ENCODE measurements around the gene ZSCAN21.

Gene ZSCAN21

DNA sequence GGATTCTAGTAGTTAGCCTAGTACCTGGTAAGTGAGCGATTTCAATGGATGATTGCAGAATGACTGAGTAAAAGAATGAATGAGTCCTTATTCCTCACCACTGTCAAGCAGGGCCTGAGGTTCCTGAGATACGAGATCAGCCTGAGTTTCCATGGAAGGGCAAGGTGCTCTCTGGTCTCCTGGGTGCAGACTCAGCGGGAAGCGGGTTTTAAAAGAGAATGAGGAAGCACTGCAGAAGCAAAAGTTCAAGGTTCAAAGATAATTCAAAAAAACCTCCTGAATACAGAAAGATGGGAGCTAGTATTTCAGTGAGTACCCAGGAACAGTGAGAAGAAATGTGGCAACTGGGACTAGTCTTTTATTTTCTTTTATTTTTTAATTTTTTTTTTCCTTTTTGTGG lies 27.6 kb downstream of the ZSCAN21 start:
- DNase-seq (ENCODE audit: low spot score) = no peak

DNA sequence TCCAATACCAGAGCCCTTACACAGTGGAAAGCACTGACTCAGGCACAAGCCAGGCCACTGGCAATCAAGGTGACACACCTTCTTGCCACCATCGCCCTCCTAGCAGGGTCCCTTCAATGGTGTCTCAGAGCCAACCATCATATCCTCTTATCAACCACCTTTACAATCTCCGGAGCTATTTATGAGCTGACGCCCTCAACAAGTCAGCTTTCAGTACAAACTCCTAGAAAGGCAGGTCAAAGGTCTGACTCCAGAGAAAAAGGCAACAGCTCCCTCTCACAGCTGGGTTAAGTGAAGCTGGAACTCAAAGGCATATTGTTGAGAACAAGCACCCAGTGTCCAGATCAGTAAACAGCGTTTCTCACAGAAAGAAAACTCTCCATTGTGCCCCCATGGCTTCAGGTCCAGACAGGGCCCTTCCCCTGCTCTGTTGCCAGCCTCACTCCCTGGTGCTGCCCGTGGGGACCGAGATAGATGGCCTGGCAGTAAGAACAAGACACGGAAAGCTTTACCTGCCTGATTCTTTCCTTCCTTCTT lies 29.5 kb downstream of the ZSCAN21 start:
- DNase-seq (ENCODE audit: low spot score) = no peak

DNA sequence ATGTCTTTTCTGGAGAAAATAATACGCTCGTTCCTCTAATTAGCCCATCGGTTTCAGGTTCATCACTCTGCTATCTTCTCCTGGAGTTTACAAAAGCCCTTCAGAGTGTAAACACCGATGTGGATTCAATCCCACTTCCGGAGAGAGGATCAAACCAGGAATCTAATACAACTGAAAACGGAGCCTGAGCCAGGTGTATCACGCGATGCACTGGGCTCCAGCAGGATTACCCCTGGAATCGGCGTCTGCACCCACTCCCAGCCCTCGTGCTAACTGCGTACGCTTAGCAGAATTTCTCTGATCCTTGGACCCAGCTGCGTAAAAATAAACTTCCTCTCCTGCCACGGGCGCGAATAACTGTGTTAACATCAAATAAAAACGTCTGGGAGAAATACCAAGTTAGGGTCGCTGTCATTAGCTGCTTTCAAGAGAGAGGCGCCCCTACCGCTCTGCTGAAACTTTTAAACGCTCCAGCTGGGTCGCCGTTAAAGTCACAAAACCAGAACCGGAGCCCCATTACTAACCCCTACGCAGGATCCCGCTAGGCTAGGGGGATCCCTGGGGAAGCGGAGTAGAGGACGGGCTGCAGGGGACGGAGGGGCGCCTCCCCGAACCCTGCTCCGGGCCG lies 31.4 kb downstream of the ZSCAN21 start:
- DNase-seq (ENCODE audit: low spot score) = no peak

DNA sequence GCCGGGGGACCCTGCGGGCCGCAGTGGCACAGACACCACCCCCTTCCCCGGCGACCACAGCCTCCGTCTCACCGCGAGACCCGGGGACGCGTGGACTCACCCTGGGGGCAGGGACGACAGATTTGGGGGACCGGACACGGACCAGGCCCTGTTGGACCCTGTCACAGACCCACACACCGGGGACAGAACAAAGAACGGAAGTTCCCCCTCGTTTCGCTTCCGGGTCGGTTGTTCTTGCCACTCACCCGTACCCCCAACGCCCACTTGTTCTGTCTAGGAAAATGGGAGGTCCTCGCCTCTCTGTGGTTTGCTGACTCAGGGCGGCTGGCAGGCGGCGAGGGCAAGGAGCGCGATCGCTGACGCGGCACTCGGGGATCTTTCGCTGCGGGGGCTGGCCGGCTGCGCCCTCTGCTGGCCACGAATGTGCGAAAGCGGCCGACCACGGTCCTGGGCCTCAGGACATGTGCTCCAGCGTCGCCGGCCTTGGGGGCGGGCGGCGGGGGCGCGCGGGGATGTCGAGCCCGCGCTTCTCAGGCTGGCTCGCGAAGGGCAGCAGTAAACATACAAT lies 32.0 kb downstream of the ZSCAN21 start, which contains the start of gene ZNF3:
TSS of gene ZNF3 (minus strand) at position 189 of the 568 bp plus-strand sequence. CDS start 4,366 bp downstream, outside the sequence.
- peak; percentile 98 for DNase-seq (ENCODE audit: low spot score)

DNA sequence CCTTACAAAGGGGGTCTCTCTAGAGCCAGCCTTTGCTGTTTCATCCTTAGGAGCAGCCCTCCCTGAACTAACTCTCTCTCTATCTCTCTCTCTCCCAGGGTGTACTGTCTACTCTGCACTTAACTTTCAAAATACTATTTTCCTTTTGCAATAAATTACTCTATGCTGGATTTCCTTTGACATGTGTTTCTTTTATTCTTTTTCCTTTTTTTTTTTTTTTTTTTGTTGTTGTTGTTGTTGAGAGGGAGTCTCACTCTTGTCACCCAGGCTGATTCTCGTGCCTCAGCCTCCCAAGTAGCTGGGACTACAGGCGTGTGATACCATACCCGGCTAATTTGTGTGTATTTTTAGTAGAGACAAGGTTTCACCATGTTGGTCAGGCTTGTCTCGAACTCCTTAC lies 33.4 kb downstream of the ZSCAN21 start:
- no peak for DNase-seq (ENCODE audit: low spot score)

DNA sequence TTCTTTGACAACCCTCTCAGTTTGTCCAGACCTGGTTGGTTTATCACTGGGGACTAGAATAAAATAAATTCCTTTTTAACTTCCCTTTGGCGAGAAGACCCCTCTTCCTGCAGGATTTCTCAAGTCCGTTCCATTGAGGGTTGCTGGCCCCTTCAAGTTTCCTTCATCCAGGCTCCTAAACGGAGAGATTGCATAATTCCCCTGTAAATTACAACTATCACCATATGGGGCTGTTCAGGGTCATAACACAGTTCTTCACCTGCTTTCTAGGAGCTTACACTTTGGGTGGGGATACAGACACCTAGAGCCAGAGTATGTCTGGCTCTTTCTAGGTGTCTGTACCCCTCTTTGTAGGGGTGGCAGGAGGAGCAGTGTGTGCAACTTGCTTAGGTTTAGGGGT lies 35.9 kb downstream of the ZSCAN21 start:
- no peak for DNase-seq (ENCODE audit: low spot score)

DNA sequence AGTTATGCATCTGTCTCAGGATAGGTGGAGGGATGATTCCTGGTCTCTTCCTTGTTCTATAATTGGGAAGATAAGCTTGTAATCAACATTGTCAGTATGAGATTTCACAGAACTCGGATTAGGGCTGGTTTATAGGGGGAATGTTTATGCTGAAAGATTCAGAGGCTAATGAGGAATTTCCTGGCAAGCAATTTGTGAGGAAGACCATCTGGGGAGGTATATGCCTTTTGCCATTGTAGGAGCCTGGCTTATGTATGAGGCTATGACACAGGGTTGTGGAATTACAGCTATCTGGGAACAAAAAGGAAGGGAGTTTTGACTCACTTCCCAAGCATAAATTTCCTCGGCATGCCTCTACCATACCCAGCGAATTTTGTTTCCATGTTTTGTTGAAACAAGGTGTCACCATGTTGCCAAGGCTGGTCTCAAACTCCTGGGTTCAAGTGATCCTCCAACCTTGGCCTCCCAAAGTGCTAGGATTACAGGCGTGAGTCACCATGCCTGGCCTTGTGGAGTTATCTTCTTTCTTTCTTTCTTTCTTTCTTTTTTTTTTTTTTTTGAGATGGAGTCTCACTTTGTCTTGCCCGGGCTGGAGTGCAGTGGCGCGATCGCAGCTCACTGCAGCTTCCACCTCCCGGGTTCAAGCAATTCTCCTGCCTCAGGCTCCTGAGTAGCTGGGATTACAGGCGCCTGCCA lies 37.6 kb downstream of the ZSCAN21 start:
- no peak for DNase-seq (ENCODE audit: low spot score)

DNA sequence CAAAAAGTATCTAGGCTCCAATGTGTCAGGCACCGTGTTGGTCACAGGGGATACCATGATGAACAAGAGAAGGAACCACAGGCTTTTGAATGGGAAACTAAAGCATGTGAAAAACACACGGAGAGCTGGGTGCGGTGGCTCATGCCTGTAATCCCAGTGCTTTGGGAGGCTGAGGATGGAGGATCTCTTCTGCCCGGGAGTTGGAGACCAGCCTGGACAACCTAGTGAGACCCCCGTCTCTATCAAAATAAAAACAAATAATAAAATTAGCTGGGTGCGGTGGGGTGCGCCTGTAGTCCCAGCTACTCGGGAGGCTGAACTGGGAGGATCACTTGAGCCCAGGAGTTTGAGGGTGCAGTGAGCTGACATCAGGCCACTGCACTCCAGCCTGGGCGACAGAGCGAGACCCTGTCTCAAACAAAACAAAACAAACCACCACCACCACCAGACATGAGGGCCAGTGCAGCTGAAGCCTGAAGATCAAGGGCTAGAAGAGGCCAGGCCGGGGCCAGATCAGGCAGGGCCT lies 38.6 kb downstream of the ZSCAN21 start:
- DNase-seq (ENCODE audit: low spot score) = no peak

DNA sequence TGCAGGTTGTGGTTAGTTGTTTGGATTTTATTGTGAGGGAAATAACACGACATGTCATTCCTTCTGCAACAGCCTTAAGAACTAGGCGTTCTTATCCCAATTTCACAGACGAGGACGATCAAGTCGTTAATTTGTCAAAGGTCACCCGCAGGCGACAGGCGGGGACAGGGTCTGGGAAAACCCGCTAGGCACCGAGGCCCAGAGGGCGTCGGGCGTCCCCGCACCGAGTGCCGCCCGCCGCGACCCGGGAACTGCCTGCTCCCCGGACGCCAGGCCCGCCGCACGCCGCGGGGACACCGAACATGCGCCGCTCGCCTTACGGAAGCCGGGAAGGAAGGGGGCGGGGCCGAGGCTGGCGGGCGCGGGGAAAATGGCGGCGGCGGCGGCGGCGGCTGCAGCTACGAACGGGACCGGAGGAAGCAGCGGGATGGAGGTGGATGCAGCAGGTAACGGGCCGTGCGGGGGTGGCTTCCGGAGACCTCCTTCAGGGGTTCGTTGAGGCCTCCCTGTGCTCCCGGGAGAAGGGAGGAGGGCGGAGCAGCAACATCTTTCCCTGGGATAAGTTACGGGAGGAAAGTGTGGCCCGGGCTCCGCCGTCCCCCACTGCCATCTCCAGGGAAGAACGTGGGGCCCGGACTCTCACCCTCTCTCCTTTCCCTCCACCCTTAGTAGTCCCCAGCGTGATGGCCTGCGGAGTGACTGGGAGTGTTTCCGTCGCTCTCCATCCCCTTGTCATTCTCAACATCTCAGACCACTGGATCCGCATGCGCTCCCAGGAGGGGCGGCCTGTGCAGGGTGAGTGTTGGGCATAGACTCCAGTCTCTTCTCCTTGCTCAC lies 39.3 kb downstream of the ZSCAN21 start, which contains the start of gene COPS6:
TSS of gene COPS6 (plus strand) at position 349 of the 837 bp plus-strand sequence. CDS start at position 371, 22 bp downstream.
- DNase-seq (ENCODE audit: low spot score) = peak; percentile 91

DNA sequence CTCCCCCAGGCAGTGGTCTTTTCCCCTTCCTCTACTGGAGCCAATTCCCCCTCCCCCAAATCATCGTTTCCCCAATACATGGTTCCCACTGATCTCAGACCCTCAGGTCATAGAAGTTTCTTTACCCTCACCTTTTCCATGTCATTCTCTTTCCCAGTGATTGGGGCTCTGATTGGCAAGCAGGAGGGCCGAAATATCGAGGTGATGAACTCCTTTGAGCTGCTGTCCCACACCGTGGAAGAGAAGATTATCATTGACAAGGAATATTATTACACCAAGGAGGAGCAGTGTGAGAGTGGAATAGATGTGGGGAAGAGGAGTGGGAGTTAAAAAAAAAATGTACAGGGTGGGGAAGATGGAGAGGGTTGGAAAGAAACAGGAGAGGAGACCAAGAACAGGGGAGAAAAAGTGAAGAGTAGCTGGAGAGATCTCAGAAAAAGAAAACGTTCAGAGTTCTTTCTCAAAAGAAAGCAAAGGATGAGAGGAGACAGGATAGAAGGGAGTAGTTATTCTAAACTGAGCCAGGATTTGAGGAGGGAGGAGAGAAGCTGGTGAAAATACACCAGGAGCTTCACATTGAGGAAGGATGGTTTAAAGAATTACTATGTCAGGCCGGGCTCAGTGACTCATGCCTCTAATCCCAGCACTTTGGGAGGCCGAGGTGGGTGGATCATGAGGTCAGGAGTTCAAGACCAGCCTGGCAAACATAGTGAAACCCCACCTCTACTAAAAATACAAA lies 40.1 kb downstream of the ZSCAN21 start:
- DNase-seq (ENCODE audit: low spot score) = no peak

DNA sequence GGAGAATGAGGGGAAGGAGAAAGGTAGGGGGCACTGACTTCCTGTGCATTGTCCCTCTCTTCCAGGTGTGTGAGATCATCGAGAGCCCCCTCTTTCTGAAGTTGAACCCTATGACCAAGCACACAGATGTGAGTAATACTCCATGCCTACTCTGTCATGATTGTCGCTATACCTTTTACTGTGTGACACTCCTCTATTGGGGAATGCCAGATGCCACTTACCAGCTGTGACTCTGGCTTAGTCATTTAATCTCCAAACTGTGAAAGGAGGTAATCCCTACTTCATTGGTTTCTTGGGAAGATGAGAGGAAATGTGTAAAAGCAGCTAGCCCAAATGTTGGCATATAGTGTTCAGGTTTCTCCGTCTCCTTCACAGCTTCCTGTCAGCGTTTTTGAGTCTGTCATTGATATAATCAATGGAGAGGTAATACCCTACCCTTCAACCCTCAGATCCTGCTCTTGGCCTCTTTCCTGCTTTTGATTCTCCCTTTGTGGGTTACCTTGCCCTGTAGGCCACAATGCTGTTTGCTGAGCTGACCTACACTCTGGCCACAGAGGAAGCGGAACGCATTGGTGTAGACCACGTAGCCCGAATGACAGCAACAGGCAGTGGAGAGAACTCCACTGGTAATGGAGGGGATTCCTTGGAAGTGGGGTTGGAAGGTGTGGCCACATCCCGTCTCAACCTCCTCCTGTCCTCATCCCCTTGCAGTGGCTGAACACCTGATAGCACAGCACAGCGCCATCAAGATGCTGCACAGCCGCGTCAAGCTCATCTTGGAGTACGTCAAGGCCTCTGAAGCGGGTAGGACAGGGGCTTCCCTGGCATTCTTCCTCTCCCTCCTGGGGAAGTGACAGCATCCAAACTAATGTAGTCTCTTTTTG lies 41.2 kb downstream of the ZSCAN21 start:
- DNase-seq (ENCODE audit: low spot score) = no peak

DNA sequence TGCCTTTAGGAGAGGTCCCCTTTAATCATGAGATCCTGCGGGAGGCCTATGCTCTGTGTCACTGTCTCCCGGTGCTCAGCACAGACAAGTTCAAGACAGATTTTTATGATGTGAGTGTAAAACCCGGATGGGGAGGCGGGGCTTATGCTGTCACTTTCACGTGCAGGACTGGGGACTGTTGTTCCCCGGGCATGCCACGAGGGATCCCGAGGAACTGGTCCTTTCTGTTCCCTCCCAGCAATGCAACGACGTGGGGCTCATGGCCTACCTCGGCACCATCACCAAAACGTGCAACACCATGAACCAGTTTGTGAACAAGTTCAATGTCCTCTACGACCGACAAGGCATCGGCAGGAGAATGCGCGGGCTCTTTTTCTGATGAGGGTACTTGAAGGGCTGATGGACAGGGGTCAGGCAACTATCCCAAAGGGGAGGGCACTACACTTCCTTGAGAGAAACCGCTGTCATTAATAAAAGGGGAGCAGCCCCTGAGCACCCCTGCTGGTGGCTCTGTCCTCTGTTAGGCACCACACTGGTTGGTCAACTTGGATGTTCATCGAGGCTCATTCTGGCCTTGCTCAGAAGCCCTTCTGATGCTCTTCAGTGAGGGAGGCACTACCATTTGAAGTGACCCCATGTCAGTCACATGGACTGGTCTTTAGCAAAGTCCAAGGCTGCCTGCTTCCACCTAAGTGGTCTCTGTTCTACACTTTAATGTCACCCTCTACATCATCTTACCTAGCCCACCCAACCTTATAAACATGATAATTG lies 42.0 kb downstream of the ZSCAN21 start:
- DNase-seq (ENCODE audit: low spot score) = no peak

DNA sequence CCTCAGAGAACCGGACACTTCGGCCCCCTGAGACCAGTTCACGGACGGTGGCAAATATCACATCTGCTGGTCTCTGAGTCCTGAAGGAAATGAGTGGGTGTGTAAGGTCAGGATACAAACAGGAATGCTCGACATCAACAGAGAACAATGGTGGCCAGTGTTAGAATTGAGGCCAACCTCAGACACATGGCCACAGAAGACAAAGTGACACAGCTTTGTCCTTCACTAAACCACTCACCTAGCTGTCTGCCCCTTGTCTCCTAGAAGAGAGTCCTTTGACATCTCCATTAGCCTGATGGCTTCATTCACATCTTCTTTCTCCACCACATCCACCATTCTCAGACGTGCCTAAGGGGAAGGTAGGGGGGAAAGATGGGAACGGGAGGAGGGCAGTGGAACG lies 43.5 kb downstream of the ZSCAN21 start:
- DNase-seq (ENCODE audit: low spot score) = no peak

DNA sequence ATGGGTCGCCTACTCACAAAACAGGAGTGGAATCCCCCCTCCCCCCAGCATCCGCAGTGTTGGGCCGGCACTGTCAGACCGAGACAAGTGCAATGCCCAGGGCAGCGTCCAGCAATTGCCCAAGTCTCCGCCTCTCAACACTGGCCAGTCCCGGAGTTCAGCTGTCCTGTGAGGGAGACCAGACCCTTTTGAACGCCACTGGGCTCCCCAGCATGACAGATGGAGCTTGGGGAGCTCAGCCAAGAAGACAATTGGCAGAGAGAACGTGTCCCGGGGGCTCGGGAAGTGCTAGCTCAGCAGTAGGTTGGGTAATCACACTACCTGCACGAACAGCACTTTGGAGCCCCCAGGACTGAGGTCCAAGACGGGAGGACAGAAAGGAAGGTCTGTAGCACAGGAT lies 43.9 kb downstream of the ZSCAN21 start:
- no peak for DNase-seq (ENCODE audit: low spot score)

DNA sequence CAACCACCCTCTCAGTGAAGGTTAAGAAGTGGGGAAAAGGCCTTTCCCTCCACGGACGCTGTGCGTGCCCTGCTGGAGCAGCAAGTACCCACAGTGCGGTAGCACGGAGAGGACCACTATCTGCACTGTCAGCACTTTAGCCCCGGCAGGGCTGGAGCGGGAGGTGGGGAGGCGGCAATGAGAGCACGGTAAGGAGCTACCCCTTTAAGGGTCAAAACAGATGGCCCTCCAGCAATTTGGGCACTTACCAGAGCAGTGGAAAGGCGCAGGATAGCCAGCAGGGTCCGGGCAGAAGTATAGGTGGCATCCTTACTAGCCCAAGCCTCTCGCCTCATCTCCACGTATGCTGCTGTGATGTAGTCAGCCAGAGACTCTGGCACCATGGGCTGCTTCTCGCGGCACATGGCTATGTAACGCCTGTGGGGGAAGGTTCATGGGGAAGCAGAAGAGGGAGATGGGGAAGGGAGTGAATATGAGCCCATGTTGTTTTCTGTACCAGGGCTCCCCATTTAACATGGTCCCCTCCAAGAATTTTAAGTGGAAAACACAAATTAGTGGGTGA lies 44.4 kb downstream of the ZSCAN21 start:
- no peak for DNase-seq (ENCODE audit: low spot score)

DNA sequence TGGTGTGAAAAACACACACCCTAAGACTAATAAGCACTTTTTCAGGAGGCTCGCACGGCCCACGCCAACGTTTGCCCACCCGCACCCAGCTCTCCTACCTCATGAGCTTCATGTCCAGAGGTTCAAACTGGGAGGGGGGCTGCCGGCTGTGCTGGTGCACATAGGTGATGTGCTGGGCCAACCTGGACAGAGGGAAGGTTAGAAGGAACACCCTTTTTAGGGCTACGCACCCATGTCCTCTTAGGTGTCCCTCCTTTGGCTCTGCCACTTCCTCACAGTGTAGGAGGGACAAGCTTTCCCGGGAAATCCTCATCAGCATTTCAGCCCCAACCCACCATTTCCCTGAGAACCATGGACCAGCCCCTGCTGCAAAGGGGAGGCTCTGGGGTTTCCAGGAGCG lies 45.7 kb downstream of the ZSCAN21 start:
- DNase-seq (ENCODE audit: low spot score) = no peak

DNA sequence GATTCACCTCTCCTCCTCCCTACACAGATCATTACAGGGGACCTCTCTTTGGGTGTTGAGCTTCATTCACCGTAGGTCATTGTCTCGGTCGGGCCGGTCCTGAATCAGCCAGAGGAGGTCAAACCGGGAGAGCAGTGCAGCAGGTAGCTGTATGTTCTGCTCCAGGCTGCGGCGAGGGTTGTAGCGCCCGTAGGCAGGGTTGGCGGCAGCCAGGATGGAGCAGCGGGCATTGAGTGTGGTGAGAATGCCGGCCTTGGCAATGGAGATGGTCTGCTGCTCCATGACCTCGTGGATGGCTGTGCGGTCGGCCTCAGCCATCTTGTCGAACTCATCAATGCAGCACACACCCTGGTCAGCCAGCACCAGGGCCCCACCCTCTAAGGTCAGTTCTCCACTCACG lies 46.1 kb downstream of the ZSCAN21 start:
- DNase-seq (ENCODE audit: low spot score) = no peak

DNA sequence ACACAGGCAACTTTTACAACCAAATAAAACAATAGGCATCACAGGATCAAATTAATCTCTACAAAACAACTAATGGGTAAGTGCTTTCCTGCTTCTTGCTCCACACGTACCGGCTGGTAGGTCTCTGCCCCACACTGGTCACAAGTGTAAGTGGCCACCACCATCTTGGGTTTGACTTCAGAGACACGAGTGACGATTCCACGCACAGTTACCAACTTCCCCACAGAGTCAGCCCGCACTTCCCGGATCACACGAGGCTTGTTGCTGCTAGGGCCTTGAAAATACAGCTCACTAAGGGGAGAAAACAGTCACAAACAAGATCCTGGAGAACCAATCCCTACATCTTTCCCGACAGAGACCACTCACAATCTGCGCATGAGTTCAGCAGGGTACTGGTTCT lies 49.3 kb downstream of the ZSCAN21 start:
- DNase-seq (ENCODE audit: low spot score) = no peak

DNA sequence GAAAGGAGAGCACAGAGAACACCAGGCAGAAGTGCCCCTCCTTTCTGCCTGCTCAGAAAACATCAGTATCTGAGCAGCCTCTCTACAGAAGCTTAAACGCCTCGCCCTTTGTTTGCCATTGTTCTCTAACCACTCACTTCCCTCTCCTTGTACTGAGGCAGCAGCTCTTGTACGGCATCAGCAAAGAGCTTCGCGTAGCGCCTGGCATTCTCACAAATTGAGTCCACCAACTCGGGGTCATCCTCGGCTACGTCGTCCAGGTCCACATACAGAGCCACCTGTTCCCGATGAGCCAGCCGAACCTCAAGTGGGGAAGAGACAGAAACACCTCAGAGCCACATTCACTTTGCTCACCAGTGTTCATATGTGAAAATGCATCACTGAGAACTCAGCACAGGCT lies 49.9 kb downstream of the ZSCAN21 start:
- no peak for DNase-seq (ENCODE audit: low spot score)
